GM21381 (cell line): ENCODE measurements around the gene THAP7.

Source experiments
- ATAC-seq: cut with Tn5 transposase; IDR thresholded peaks from one replicate; pipeline ENCODE4 v1.9.1; 2021; ENCODE audit warnings: mild to moderate bottlenecking, moderate library complexity; ENCODE audit not compliant: unreplicated experiment

The THAP7 gene

GRCh38 chr22:20949698-20950183 lies 52.2 kb downstream of the THAP7 start:
- ATAC-seq, result no peak
